IMR-90 (cell line): Measurements from ENCODE around the gene TADA1. TPM values are rescaled to one million over a fixed set of nuclear protein-coding genes. Genes with fewer than 3 reads are reported as not detected.

Experiments
- ATAC-seq: fragments of 200-7000 bp; cut with Tn5 transposase; 2 replicates; pipeline ENCODE4 v1.9.1; 2020; ENCODE audit warnings: low read depth, mild to moderate bottlenecking, moderate library complexity
- BruUV-seq: library from RNA; stranded (reverse); fragments of 400-500 nt; replicated peaks from 2 replicates; lab custom pipeline; 2021; lab: Mats Ljungman, UMichigan
- CTCF ChIA-PET: fragments of 300-600 bp; formaldehyde crosslinking; extraction: SDS; loops from one replicate; lab custom pipeline; 2021; ENCODE audit warnings: antibody characterized with exemption; lab: Yijun Ruan, JAX
- POLR2A ChIA-PET: fragments of 300-600 bp; sonication (Branson Sonifier 250); formaldehyde crosslinking; loops from one replicate; lab custom pipeline; 2022; ENCODE audit warnings: antibody characterized with exemption; ENCODE audit not compliant: unreplicated experiment; lab: Charles Lee
- DNase-seq: peaks from one replicate; pipeline ENCODE4 v3.0.0; 2013
- H2AFZ ChIP-seq: replicated peaks from 2 replicates; pipeline ENCODE3; 2013; ENCODE audit warnings: low read length, mild to moderate bottlenecking; ENCODE audit not compliant: poor library complexity
- H2AK5ac ChIP-seq: 2 replicates; pipeline ENCODE4 v1.6.1; 2013; ENCODE audit warnings: low read depth, low read length, inconsistent platforms
- H2AK9ac ChIP-seq: replicated peaks from 2 replicates; pipeline ENCODE3; 2013; ENCODE audit warnings: mild to moderate bottlenecking, low read depth, low read length, moderate library complexity; ENCODE audit not compliant: poor library complexity
- H2BK120ac ChIP-seq: 2 replicates; pipeline ENCODE4 v1.6.1; 2013; ENCODE audit warnings: low read depth, low read length, inconsistent platforms
- H2BK15ac ChIP-seq: 3 replicates; pipeline ENCODE4 v1.6.1; 2013; ENCODE audit warnings: low read depth, low read length, inconsistent platforms
- H2BK20ac ChIP-seq: 2 replicates; pipeline ENCODE4 v1.6.1; 2013; ENCODE audit warnings: low read depth, mild to moderate bottlenecking, inconsistent platforms, low read length, moderate library complexity
- H2BK5ac ChIP-seq: 2 replicates; pipeline ENCODE4 v1.6.1; 2013; ENCODE audit warnings: mild to moderate bottlenecking, low read depth, low read length, inconsistent platforms; ENCODE audit not compliant: poor library complexity, severe bottlenecking
- H3K14ac ChIP-seq: replicated peaks from 2 replicates; pipeline ENCODE4 v1.6.1; 2013; ENCODE audit warnings: low read depth, low read length, inconsistent platforms
- H3K18ac ChIP-seq: 2 replicates; pipeline ENCODE4 v1.6.1; 2013; ENCODE audit warnings: low read depth, low read length, control low read depth
- H3K23ac ChIP-seq: 2 replicates; pipeline ENCODE4 v1.6.1; 2013; ENCODE audit warnings: low read depth, low read length, inconsistent platforms
- H3K27ac ChIP-seq: 2 replicates; pipeline ENCODE4 v1.5.1; 2013; ENCODE audit warnings: mild to moderate bottlenecking, control low read depth, low read length; ENCODE audit not compliant: insufficient read depth
- H3K27me3 ChIP-seq: 2 replicates; pipeline ENCODE4 v1.6.1; 2013; ENCODE audit warnings: low read length; ENCODE audit not compliant: control insufficient read depth, insufficient read depth
- H3K36me3 ChIP-seq: 2 replicates; pipeline ENCODE4 v1.6.1; 2013; ENCODE audit warnings: low read length, mixed read lengths; ENCODE audit not compliant: control insufficient read depth, insufficient read depth
- H3K4ac ChIP-seq: 2 replicates; pipeline ENCODE4 v1.6.1; 2013; ENCODE audit warnings: low read depth, low read length, inconsistent platforms
- H3K4me1 ChIP-seq: 2 replicates; pipeline ENCODE4 v1.6.1; 2013; ENCODE audit warnings: low read length, mixed read lengths; ENCODE audit not compliant: control insufficient read depth, insufficient read depth
- H3K4me2 ChIP-seq: 2 replicates; pipeline ENCODE4 v1.6.1; 2013; ENCODE audit warnings: low read depth, mild to moderate bottlenecking, control low read depth, low read length, moderate library complexity
- H3K4me3 ChIP-seq: 2 replicates; pipeline ENCODE4 v1.5.1; 2013; ENCODE audit warnings: low read depth, mild to moderate bottlenecking, control low read depth, low read length, moderate library complexity; ENCODE audit not compliant: insufficient read depth
- H3K56ac ChIP-seq: 2 replicates; pipeline ENCODE4 v1.6.1; 2013; ENCODE audit warnings: low read length, inconsistent platforms; ENCODE audit not compliant: insufficient read depth; ENCODE audit errors: extremely low read depth
- H3K79me1 ChIP-seq, 2 experiments: 2 replicates each; pipeline ENCODE4 v1.6.1; 2013; ENCODE audit warnings: low read length in 2 of 2, inconsistent platforms in 1 of 2, low read depth in 1 of 2
- H3K9ac ChIP-seq: 2 replicates; pipeline ENCODE4 v1.6.1; 2013; ENCODE audit warnings: low read depth, low read length, control low read depth
- H3K9me1 ChIP-seq: 2 replicates; pipeline ENCODE4 v1.6.1; 2013; ENCODE audit warnings: low read length, inconsistent platforms; ENCODE audit not compliant: insufficient read depth
- H3K9me3 ChIP-seq: 2 replicates; pipeline ENCODE4 v1.6.1; 2013; ENCODE audit warnings: low read length; ENCODE audit not compliant: control insufficient read depth, insufficient read depth
- H4K20me1 ChIP-seq: 2 replicates; pipeline ENCODE4 v1.6.1; 2013; ENCODE audit warnings: low read length, inconsistent platforms; ENCODE audit not compliant: insufficient read depth
- H4K5ac ChIP-seq: 2 replicates; pipeline ENCODE4 v1.6.1; 2013; ENCODE audit warnings: mild to moderate bottlenecking, low read depth, low read length, control low read depth
- H4K8ac ChIP-seq, 2 experiments: 2 replicates each; pipeline ENCODE4 v1.6.1; 2013; ENCODE audit warnings: low read depth in 2 of 2, low read length in 2 of 2, control low read depth in 1 of 2, inconsistent platforms in 1 of 2
- H4K91ac ChIP-seq: 2 replicates; pipeline ENCODE4 v1.6.1; 2013; ENCODE audit warnings: low read depth, low read length, inconsistent platforms; ENCODE audit not compliant: insufficient read depth
- MAZ ChIP-seq: IDR thresholded peaks from 2 replicates; pipeline ENCODE4 v1.6.1; 2012; ENCODE audit warnings: low read depth, mild to moderate bottlenecking, low read length, improper control_type of control experiment, moderate library complexity, borderline replicate concordance
- MXI1 ChIP-seq: IDR thresholded peaks from 2 replicates; pipeline ENCODE4 v1.6.1; 2012; ENCODE audit warnings: low read depth, mild to moderate bottlenecking, low read length, moderate library complexity, borderline replicate concordance
- RCOR1 ChIP-seq: IDR thresholded peaks from 2 replicates; pipeline ENCODE4 v1.6.1; 2012; ENCODE audit warnings: mild to moderate bottlenecking, low read length, improper control_type of control experiment; ENCODE audit not compliant: insufficient replicate concordance
- WGBS, 2 experiments: methylation state at CpG; one replicate each; pipeline versions ENCODE4 v1.1.5 to v1.1.7; 2013; ENCODE audit warnings: missing lambda C conversion rate in 2 of 2; ENCODE audit not compliant: insufficient read length in 1 of 2; ENCODE audit errors: extremely low coverage in 2 of 2; 5-methylcytosine and 5-hydroxymethylcytosine counted together
- dilution Hi-C: fragments of 300-500 bp; cut with HindIII; formaldehyde crosslinking; loops from one replicate; pipeline ENCODE4 v1.14.3; 2018; ENCODE audit warnings: low sequenced_read_pairs; ENCODE audit not compliant: unreplicated experiment
- in situ Hi-C: fragments of 300-500 bp; cut with MboI; formaldehyde crosslinking; loops from 3 replicates; pipeline ENCODE4 v1.14.3; 2019; ENCODE audit warnings: low sequenced_read_pairs, inconsistent platforms, mixed read lengths
- intact Hi-C: fragments of 100-400 bp; cut with micrococcal nuclease; formaldehyde crosslinking; loops from 2 replicates; pipeline ENCODE4 v1.10.0; 2022
- polyA plus RNA-seq, 3 experiments: library from polyadenylated mRNA; depleted of rRNA; stranded (reverse); fragments of >200 nt; gene quantifications; 2 replicates each; pipeline ENCODE4 v1.2.3, GENCODE V29; 2012; ENCODE audit warnings: low replicate concordance in 1 of 3
- total RNA-seq: library from RNA; depleted of rRNA; stranded (reverse); fragments of >200 nt; gene quantifications from 2 replicates; pipeline ENCODE4 v1.2.3, GENCODE V29; 2012

Gene TADA1
- total and polyA plus RNA-seq, 2 of the 4 experiments (the other 2 are of a cell fraction), result 8.2 to 16.8 TPM

DNA sequence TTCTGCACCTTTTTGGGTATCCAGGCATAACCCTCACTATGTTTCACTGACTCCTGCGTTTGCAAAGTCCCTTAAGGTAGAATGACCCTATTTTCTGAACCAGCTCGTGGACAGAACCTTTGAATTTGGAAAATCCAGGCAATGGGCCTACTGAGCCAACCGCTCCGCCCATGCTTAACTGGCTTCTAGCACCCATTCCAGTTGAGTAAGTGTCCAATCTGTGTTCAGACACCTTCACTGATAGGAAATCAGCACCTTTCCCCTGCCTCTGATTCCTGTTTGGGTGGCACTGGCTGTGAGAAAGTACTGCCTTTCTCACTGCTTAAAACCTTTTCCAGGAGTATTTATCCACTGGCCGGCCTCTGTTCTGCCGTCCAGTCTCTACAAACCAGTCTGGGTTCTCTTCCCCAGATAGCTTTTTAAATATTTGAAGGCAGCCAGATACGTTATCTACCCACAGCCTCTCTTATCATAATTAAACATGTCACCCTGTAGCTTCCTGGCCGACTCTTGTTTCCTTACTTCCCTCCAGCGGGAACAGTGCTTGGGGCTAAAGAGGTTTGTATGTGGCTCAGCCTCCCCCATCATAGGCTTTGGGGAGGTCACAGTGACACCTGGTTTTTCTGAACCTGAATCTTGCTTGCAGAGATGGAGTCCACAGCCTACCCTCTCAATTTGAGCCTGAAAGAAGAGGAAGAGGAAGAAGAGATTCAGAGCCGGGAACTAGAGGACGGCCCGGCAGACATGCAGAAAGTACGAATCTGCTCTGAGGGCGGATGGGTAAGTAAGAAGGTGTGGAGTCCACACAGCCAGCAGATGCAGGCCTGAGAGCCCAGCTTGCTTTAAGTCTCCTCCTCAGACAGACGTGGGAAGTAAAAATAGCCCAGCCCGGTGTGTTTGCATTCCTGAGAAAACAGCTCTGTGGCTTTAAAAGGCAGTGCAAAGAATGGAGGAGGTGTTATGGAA is 35.5 kb downstream of the TADA1 start:
- peaks cover 11% of the 10 kb centered on the region for H3K4me1 ChIP-seq
- ATAC-seq, result no peak
- WGBS, 2 experiments, result 88% methylated on average over 3 of the region's 16 CpGs; no CpG with 5 or more reads in 1 of the 2 experiments
- no peak for TF ChIP-seq MXI1
- no peak for TF ChIP-seq RCOR1
- TF ChIP-seq MAZ, result no peak
- dilution Hi-C loops, result no loop called here
- H2AFZ ChIP-seq, result peak overlapping the region; percentile 89
- peaks cover 28% of the 10 kb centered on the region for H4K20me1 ChIP-seq
- no peaks in the 10 kb centered on the region for H3K9me3 ChIP-seq
- peak overlapping the region; percentile 36; the same call in 1 of the 2 replicates for H3K27ac ChIP-seq
- H2AK9ac ChIP-seq, result peak overlapping the region; percentile 84
- H3K79me1 ChIP-seq, result peaks cover 39 to 54% of the 10 kb centered on the region in 2 experiments
- peaks cover 5% of the 10 kb centered on the region for H3K9me1 ChIP-seq
- H4K5ac ChIP-seq, result no peak overlapping the region
- H2BK15ac ChIP-seq, result no peak overlapping the region; the same call in 2 of the 3 replicates
- peak overlapping the region; percentile 78; the same call in 1 of the 2 replicates for H3K56ac ChIP-seq
- in situ Hi-C loops, result no loop called here
- peak overlapping the region; percentile 35 for H3K23ac ChIP-seq
- H3K4ac ChIP-seq, result peak overlapping the region; percentile 76
- H2BK120ac ChIP-seq, result no peak overlapping the region
- H3K14ac ChIP-seq, result peak overlapping the region; percentile 2; the same call in 1 of the 2 replicates
- H3K9ac ChIP-seq, result peak overlapping the region; percentile 81
- intact Hi-C loops, result no loop called here
- no TSS peak for BruUV-seq
- H2AK5ac ChIP-seq, result peak overlapping the region; percentile 87
- DNase-seq, result peak; percentile 46
- no peak overlapping the region for H2BK5ac ChIP-seq
- H4K91ac ChIP-seq, result peak overlapping the region; percentile 66
- H3K27me3 ChIP-seq, result no peaks in the 10 kb centered on the region
- peaks cover 39% of the 10 kb centered on the region for H3K36me3 ChIP-seq
- H3K4me2 ChIP-seq, result peak overlapping the region; percentile 70
- H3K4me3 ChIP-seq, result peak overlapping the region; percentile 80
- peak overlapping the region; percentile 60 to 80; a peak in 2 of 4 replicates for H4K8ac ChIP-seq
- no peak overlapping the region for H2BK20ac ChIP-seq
- ChIA-PET POLR2A (no interaction called here), CTCF (interaction anchor here (0.5 kb wide), 1 partner anchor 218 kb away, joined by 3 read pairs; no protein-coding TSS in a partner anchor)
- no peak overlapping the region for H3K18ac ChIP-seq
